Epidermal melanocyte (primary cell): ENCODE data around the gene PATZ1.
"Not testable (repeated sequence)": the region's sequence is repeated elsewhere in the genome, so short reads cannot be mapped to it uniquely, and the experiment has no call there.

Source experiments
- DNase-seq: peaks from one replicate; pipeline ENCODE4 v3.0.0; 2011; ENCODE audit warnings: low spot score; ENCODE audit not compliant: insufficient read length

The PATZ1 gene

GRCh38 chr22:31346255-31346732 lies at the start of gene PATZ1:
TSS of gene PATZ1 (minus strand) at chr22:31346346. CDS start at chr22:31345602, 744 bp downstream.
- DNase-seq = peak; percentile 75

- DNase-seq = no peak
Observed at GRCh38 chr22:31394326-31394725, 48.2 kb upstream of the PATZ1 start.

GRCh38 chr22:31393893-31394292 lies 47.7 kb upstream of the PATZ1 start:
- no peak for DNase-seq

GRCh38 chr22:31378651-31379050 lies 32.5 kb upstream of the PATZ1 start:
- DNase-seq = not testable (repeated sequence)

GRCh38 chr22:31378123-31378522 lies 32.0 kb upstream of the PATZ1 start:
- DNase-seq = no peak

- no peak for DNase-seq
Observed at GRCh38 chr22:31377612-31378011, 31.5 kb upstream of the PATZ1 start.

GRCh38 chr22:31367426-31367825 lies 21.3 kb upstream of the PATZ1 start:
- DNase-seq = no peak

GRCh38 chr22:31363885-31364465 lies 17.8 kb upstream of the PATZ1 start:
- DNase-seq = no peak

GRCh38 chr22:31361743-31362142 lies 15.6 kb upstream of the PATZ1 start:
- no peak for DNase-seq

GRCh38 chr22:31360029-31360428 lies 13.9 kb upstream of the PATZ1 start:
- no peak for DNase-seq

GRCh38 chr22:31354515-31354914 lies 8.4 kb upstream of the PATZ1 start:
- DNase-seq = no peak

- peak; percentile 18 for DNase-seq
Observed at GRCh38 chr22:31350410-31350863, 4.3 kb upstream of the PATZ1 start.

GRCh38 chr22:31349960-31350359 lies 3.8 kb upstream of the PATZ1 start:
- DNase-seq = peak; percentile 2

GRCh38 chr22:31348766-31349165 lies 2.6 kb upstream of the PATZ1 start:
- DNase-seq = no peak

- DNase-seq = not testable (repeated sequence)
Observed at GRCh38 chr22:31348009-31348337, 1.8 kb upstream of the PATZ1 start.

GRCh38 chr22:31347251-31348008 lies 1.3 kb upstream of the PATZ1 start:
- DNase-seq = peak; percentile 44

- DNase-seq = no peak
Observed at GRCh38 chr22:31346733-31347250, 646 bp upstream of the PATZ1 start.

GRCh38 chr22:31345331-31346254 lies 553 bp downstream of the PATZ1 start:
- peak; percentile 93 for DNase-seq

GRCh38 chr22:31344578-31345330 lies 1.4 kb downstream of the PATZ1 start:
- DNase-seq = no peak

- DNase-seq = no peak
Observed at GRCh38 chr22:31344256-31344577, 1.9 kb downstream of the PATZ1 start.
